ENCODE measurements around the gene CCDC201.

Gene CCDC201, protein sequence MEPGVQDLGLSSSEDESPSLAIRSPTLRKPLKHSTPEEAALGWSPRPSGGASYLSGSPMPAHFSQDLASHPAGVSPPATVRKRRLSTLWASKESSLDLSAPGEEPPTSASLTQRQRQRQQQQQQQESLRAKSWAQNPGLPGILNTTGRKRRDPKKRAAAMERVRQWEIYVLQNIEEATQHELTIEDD

DNA sequence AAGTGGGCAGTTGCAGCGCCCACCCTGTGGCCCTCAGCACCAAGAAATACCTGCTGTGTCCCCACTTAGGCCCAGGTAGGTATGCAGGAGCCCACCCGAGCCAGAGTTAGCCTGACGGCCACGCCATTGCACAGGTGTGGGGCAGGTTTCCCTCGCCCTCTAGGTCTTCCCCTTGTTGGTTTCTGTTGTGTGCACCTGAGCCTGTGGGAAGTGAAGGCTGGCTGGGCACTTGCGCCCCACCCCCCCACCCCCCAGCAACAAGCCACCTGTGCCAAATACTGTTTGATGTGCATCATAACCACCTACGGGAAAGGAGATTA is at the start of gene CCDC201:
CCDC201 (minus strand) TSS at position 48 of the 320 bp plus-strand sequence. CDS start 75 bp downstream, outside the sequence.
- DNase-seq (ENCODE audit: low read depth in 2 of 2, low spot score in 1 of 2) = no peak

DNA sequence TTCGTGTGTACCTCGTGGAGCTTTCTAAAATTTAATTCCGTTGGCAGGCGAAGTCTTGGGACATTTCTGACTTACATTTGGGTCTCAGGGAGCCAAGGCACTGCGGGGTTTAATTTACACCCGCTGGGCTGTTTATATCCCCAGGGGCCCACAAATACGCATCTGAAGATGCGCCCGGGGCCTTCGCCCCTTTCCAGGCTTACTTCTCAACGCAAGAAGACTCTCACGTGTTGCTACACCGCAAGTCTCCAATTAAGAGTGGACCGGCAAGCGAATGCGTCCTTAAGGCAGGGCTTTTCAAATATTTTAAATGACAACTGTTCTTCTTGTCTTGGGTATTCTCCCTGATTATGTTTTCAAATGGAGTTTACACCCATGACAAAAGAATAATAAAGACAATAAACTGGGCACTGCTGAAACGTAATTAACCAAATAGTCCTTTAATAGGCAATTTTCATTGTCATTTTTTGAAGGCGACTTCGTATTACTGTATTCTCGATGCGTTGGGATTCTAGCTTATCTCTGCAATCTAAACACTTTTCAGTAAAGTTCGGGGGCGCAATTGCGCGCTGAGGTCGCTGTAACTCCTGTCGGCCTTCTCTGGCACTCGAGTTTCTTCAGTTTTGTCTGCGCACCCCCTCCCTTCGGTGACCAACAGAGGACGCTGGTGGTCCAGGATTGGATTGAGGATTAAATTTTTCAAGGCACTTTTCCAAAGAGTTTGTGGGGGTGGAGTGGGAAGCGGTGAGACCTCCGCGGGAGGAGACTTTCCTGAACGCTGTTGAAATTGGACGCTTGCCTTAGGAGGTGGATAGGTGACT is 49.0 kb upstream of the CCDC201 start:
- no peak for DNase-seq (ENCODE audit: low read depth in 2 of 2, low spot score in 1 of 2)

DNA sequence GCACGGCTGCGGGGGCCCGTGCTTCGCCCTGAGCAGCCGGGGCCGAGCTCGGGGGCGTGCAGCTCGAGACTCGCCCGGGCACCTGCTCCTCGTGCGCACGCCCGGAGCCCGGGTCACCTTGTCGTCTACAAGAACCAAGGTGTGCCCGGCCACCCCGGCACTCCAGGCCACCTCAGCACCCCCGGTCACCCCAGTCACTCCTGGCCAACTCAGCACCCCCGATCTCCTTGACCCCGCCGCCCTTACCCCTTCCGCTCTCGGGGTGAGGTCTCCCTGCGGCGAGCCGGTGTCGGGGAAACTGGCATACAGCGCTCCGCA is 48.5 kb upstream of the CCDC201 start:
- DNase-seq (ENCODE audit: low read depth in 2 of 2, low spot score in 1 of 2) = no peak

DNA sequence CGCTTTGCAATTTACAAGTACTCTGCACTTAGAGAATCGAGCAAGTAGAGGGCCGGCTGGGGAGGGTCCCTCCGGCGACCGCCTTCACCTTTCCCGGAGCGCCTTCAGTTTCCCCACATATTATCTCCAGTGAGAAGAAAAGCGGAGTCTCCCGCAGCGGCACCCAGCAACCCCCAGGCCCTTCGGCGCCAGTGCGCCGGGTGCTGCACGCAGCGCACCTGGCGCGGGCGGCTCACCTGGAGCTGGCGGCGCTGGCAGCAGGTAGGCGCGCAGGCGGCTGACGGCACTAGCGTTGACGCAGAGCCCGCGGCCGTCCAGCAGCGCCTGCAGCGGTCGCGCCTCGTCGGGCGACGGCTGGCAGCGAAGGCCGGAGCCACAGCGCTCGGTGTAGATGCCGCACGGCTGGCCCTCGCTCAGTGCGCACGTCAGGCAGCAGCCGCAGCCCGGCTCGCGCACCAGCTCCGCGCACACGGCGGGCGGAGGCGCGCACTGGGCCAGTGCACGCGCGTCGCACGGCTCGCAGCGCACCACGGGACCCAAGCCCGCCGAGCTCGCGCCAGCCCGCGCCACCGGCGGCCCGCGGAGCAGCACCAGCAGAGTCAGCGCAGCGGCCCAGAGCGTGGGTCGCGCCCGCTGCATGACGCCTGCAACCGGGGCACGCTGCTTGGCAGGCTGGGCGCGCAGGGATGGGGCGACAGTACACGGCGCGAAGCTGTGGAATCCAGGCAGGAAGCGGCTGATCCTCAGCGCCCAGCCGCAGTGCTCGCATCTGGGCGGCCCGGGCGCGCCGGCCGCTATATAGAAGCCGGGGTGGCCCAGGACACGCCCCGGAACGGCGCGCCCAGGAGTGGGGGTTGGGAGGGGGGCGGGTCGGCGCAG is 47.9 kb upstream of the CCDC201 start, which contains the start of gene IGFBP3:
IGFBP3 (minus strand) TSS at position 771 of the 879 bp plus-strand sequence; CDS start at position 639, 132 bp downstream.
- DNase-seq (ENCODE audit: low read depth in 2 of 2, low spot score in 1 of 2) = no peak

DNA sequence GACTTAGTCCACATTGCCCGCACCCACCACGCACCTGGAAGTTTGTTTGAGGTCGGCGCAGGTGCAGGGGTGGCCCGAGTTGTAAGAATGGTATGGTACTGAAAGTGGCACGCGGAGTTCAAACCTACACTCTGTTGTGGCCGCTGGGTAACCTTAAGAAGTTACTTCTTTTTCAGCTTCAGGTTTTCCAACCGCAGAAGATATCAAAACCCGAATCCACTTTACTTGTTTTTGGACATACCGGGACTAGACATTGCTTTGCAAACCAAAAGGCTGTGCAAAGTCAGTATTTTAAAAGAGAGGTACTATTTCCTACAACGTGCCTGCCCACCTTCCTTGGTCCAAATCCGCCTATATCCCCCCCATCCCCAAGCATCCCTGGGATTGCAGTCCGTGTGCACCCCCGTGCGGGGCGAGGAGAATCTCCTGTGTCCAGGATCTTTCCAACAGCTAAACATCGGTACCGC is 47.1 kb upstream of the CCDC201 start:
- no peak for DNase-seq (ENCODE audit: low read depth in 2 of 2, low spot score in 1 of 2)

DNA sequence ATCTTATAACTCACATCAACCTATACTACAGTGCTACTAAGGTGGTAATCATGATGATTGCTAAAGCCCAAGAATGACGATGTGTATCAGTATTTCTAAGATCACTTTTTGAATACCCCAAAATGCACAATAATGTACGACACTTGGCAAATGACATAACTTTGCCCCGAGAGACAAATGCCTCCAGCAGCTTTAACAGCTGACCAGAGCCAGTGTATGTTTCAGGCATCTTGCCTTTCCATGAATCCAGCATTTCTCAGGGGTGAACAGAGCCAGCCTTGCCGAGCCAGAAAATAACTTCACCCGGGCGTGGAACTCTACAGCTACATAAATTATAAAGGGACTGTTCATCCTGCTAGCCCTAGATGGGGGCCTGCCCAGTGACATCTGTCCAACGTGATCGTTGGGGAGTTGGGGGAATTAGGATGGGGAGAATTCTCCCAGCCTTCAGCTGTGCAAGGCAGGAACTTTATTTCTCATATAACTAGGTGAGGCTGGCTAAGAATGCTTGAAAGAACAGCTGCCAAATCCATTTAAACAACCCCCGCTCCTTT is 46.4 kb upstream of the CCDC201 start:
- no peak for DNase-seq (ENCODE audit: low read depth in 2 of 2, low spot score in 1 of 2)

DNA sequence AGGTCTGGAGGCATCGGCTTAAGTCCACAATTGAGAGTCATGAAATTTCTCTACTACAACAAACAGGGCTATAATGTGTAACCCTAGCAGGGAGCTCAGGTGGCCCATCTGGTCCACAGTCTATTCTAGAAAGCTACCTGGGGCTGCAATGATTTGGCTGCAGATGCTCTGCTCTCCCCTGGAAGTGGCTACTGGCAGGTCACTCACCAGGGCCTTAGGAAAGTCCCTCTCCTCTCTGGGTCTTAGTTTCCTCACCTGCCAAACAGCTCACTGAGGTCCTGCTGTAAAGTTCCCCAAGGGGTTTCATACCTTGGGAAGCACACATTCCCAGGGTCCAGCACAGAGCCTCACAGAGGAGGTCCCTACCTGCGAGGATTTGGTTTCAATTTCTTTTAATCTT is 45.7 kb upstream of the CCDC201 start:
- no peak for DNase-seq (ENCODE audit: low read depth in 2 of 2, low spot score in 1 of 2)

DNA sequence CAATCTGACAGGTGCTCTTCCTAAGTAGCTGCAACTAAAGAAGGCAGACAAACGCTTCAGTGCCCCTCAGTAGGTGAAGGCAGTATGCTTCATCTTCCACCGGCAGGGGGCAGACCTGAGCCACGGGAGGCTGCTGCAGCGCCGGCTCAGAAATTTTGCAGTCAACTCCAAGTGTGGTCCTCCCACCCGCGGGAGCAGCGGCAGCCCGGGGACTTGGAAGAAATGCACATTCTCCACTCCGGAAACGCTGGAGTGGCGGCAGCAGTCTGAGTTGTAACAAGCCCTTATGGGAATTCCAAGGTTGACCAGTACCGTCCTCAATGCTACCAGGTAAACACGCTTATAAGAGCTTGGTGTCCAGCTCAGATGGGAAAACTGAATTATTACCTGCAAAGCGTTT is 44.8 kb upstream of the CCDC201 start:
- peak; percentile 34 to 48 for DNase-seq (ENCODE audit: low read depth in 2 of 2, low spot score in 1 of 2)

DNA sequence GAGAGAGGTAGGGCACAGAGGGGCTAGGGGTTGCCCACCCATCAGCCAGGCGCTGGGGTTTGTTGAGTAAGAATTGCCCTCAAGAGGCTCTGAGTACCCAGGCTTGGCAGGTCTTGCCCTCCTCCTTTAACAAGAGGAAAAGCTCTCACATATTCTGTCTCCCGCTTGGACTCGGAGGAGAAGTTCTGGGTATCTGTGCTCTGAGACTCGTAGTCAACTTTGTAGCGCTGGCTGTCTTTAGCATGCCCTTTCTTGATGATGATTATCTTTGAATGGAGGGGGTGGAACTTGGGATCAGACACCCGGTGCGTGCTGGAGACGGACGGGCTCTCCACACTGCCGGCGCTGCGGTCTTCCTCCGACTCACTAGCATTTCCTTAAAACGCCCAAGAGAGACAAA is 44.2 kb upstream of the CCDC201 start:
- DNase-seq (ENCODE audit: low read depth in 2 of 2, low spot score in 1 of 2) = no peak

DNA sequence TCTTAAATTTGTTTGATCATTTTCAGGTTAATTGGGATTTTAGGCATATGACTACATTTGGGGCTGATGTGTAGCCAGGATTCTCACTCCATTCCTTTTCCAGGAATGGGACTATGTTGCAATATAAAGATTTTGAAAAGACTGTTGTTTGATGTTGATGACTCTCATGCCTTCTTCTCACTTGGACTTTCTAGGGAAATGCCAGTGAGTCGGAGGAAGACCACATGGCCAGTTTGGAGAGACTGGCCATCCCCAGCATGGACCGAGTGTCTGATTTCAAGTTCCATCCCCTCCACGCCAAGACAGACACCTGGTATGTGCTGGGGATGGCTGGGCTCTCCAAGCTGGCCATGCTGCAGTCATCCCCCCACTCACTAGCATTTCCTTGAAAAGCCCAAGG is 42.7 kb upstream of the CCDC201 start:
- no peak for DNase-seq (ENCODE audit: low read depth in 2 of 2, low spot score in 1 of 2)

DNA sequence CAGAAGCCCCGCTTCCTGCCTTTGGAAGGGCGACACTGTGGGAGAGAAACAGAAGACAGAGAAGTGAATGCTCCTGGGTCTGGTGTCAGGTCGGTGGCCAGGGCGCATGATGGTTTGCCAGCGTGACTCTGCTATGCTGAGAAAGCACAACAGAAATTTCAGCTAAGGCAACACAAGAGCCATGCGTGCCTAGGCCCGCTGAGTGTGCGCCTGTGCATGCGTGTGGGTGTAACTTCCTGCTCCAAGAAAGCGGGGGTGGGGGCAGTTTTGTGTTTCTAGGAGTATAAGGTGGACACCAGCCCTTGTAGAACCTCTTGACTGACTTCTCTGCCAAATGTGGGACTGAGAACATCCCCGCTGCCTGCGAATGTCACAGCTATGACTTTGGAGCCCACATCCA is 42.0 kb upstream of the CCDC201 start:
- DNase-seq (ENCODE audit: low read depth in 2 of 2, low spot score in 1 of 2) = no peak

DNA sequence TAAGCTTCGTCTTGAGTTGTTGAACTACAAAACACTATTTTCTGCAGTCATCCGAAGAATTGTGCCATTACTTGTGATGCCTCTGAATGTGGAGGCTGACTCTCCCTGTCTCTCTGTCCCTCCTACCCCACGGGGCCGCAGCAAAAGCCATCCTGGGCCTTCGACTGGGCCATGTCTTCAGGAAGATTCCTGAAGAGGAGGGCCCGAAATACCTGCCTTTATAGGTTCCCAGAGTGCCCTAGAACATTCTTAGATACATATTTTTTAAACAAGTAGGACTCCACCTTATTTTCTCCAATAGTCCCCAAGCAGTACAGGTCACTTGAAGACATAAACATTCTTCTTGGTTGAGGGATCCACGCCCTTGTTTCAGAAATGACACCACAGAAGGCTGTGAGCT is 40.1 kb upstream of the CCDC201 start:
- DNase-seq (ENCODE audit: low read depth in 2 of 2, low spot score in 1 of 2) = no peak

DNA sequence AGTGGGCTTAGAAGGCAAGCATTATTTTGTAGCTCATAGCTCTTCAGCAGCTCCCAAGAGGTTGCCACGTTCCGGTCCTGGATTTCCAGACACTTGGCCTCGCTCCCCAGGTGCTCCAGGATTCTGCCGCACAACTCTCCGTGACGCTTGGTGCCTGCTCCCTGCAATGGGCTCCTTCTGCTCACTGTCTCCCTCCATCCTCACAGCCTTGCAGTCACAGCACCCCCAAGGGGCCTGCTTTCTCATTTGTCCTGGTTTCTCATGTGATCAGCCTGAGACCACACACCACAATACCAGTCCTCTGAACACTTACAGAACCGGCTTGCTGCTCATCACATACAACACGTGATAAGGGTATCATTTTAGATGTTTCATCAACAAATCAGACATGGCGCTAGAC is 38.4 kb upstream of the CCDC201 start:
- DNase-seq (ENCODE audit: low read depth in 2 of 2, low spot score in 1 of 2) = no peak

DNA sequence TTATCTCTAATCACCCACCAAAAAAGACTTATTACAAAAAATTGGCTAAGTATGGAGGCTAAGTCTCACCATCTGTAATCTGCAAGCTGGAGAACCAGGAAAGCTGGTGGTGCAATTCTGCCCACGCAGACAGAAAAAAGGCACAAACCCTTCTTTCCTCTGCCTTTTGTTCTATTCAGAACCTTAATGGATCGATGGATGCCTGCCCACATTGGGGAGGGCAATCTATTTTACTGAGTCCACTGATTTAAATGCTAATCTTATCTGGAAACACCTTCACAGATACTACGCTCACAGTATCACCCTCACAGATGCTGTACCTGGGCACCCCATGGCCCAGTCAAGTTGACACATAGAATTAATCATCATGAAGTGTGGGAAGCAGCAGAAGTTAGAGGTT is 38.0 kb upstream of the CCDC201 start:
- no peak for DNase-seq (ENCODE audit: low read depth in 2 of 2, low spot score in 1 of 2)

DNA sequence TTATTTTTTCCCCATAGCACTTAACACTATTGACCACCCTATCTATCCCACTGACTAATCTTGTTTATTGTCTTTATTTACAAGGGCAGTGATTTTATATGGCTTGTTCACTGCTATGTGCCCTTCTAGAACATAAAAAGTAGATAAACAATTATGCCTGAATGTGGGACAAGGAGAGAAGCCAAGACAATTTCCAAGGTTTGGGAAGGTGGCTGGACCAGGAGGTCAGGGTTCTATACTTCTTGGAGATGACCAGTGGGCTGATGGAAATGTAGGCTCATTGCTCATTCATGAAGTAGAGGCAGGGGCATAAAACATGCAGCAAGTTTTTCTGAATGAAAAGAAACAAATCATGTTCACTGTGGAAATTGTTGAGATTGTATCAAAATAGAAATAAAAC is 36.7 kb upstream of the CCDC201 start:
- DNase-seq (ENCODE audit: low read depth in 2 of 2, low spot score in 1 of 2) = no peak

DNA sequence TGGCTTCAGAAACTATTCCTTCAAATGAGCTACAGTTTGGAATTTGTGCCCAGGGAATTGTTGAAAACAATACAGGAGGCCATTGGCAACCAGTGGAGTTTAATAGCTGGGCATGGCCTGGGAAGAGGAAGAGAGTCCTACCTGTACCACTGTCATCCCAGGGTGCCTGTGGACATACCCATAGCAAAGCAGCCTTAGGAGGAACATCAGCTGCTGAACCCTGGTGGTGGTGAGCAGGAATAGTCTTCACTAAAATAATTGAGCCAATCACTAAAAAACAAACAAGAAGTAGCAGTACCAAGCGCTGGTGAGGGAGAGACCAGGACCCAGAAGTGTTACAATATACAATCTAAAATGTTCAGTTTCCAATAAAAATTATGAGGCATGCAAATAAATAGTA is 29.9 kb upstream of the CCDC201 start:
- no peak for DNase-seq (ENCODE audit: low read depth in 2 of 2, low spot score in 1 of 2)

DNA sequence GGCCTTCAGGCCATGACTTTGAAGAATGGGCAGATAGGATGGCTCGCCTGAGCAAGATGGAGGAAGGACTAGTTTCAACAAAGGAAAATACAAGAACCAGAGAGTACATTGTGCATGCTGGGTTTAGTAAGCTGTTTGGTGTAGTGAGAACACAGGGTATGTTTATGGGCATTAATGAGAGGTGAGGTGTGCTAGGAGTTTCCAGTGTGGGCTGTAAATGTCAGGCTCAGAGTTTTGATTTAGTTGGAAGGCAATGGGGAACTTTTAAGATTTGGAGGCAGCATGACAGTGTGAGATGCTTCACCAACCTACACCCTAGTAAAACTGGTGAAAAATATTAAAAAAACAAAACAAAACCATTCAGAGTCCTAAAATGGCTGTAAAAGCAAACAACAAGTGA is 28.7 kb upstream of the CCDC201 start:
- no peak for DNase-seq (ENCODE audit: low read depth in 2 of 2, low spot score in 1 of 2)

DNA sequence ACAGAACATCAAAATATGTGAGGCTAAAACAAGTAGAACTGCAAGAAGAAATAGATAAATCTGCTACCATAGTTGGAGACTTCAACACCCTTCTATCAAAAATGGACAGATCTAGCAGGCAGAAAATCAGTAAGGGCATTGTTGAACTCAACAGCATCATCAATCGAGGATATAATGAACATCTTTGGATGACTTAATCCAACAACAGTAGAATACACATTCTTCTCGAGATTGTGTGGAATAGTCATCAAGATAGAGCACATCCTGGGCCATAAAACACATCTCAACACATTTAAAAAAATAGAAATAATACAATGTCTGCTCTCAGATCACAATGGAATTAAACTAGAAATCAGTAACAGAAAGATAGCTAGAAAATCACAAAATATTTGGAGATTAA is 25.3 kb upstream of the CCDC201 start:
- no peak for DNase-seq (ENCODE audit: low read depth in 2 of 2, low spot score in 1 of 2)

DNA sequence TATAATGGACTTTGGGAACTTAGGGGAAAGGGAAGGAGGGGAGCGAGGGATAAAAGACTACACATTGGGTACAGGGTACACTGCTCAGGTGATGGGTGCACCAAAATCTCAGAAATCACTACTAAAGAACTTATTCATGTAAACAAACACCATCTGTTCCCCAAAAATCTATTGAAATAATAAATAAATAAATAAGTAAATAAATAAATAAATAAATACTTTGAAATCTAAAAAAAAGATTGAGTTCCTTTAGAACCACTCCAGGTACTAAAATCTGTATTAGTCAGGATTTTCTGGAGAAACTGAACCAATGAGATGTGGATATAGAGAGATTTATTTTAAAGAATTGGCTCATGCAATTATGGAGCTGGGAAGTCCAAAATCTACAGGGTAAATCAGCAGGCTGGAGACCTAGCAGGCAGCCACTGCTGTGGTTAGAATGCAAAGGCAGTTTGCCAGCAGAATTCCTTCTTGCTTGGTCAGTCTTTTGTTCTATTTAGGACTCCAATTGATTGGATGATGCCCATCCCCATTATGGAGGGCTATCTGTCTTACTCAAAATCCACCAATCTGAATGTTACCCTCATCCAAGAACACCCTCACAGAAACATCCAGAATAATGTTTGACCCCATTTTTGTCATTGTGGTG is 24.3 kb upstream of the CCDC201 start:
- no peak for DNase-seq (ENCODE audit: low read depth in 2 of 2, low spot score in 1 of 2)

DNA sequence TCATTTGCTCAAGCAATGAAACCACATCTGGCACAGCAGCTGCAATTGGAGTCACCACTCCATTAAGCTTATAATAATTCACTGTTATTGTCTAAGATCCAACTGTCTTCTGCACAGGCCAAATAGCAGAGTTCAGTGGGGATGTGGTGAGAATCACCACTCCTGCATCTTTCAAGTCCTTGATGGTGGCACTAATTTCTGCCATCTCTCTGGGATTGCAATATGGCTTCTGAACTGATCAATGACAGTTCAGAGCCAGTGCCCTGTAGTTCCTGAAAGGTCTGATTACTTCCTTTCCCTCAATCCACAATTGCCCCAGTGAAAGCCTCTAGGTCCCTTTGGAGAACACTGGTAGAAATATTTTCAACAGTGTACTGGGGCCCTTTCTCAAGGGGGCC is 21.8 kb upstream of the CCDC201 start:
- no peak for DNase-seq (ENCODE audit: low read depth in 2 of 2, low spot score in 1 of 2)

DNA sequence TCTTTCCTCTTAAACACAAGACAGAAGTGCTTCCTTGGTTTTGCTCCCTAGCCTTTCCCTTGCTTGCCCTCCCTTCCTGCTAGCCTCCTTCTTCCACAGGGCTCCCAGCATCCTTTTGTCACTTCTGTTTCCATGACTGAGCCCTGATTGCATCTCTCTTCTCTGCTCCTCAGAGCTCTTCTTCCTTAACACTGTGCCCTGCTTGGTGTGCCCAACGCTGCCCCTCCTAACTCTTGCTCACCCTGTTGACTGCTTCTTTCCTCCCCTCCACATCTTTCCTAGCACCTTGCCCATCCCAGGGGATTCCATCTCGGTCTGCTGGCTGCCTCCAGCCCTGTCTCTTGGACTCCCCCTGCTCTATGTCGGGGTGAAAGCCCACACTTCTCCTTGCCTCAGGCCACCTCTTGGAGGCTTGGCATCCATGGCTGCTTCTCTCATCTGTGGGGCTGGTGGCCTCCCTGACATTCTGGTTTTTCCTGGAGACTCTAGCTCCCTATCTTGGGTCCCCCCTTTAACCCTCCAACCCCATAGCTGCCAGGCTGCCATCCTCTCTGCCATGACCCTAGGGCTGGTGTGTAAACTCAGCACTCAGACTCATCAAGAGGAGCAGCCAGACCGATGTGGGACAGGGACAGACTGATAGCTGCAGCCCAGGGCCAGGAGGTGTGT is 21.2 kb upstream of the CCDC201 start:
- no peak for DNase-seq (ENCODE audit: low read depth in 2 of 2, low spot score in 1 of 2)

Measured in stimulated activated CD8-positive, alpha-beta memory T cell treated with anti-CD3 and anti-CD28 coated beads, Interleukin-4, amount 100 ng/mL, for 4 hours (primary cell).